Measurements from ENCODE around the gene KCNQ1OT1. TPM values are rescaled to one million over a fixed set of nuclear protein-coding genes. Genes with fewer than 3 reads are reported as not detected.

KCNQ1OT1 gene
- total RNA-seq, 4 donors from 2014 or later: 0.66 to 2.5 (median 1.3) TPM

GRCh38 chr11:2563213-2564007 is 136.4 kb downstream of the KCNQ1OT1 start:
- Histone ChIP-seq H3K9me3 (no peaks in the 10 kb centered on the region), H3K4me1 (no peaks in the 10 kb centered on the region), H3K36me3 (no peaks in the 10 kb centered on the region), H3K27me3 (no peaks in the 10 kb centered on the region), H3K27ac (replicated peaks in 1 of 4) (no peak overlapping the region), H3K4me3 (no peak overlapping the region)
- 96% methylated on average over 28 of the region's 28 CpGs for WGBS
- no peak for TF ChIP-seq EP300 (IDR thresholded peaks at IDR 0.05)
- TF ChIP-seq CTCF (IDR thresholded peaks at IDR 0.05): no peak
- TF ChIP-seq POLR2AphosphoS5 (IDR thresholded peaks at IDR 0.05): no peak
- no peak for TF ChIP-seq POLR2A (IDR thresholded peaks at IDR 0.05; ENCODE audit: low read depth)
- no peak for DNase-seq (ENCODE audit: extremely low spot score)
- intact Hi-C loops (cut with DNase I): no loop called here

- intact Hi-C loops (cut with DNase I): no loop called here
- no peak overlapping the region for H3K27ac ChIP-seq (replicated peaks in 1 of 4)
- TF ChIP-seq CTCF (IDR thresholded peaks at IDR 0.05) (no peak), POLR2A (IDR thresholded peaks at IDR 0.05; ENCODE audit: low read depth) (no peak), EP300 (IDR thresholded peaks at IDR 0.05) (no peak), POLR2AphosphoS5 (IDR thresholded peaks at IDR 0.05) (no peak)
- H3K9me3 ChIP-seq: no peaks in the 10 kb centered on the region
- no peak overlapping the region for H3K4me3 ChIP-seq
- no peaks in the 10 kb centered on the region for H3K36me3 ChIP-seq
- DNase-seq (ENCODE audit: extremely low spot score): no peak
- H3K27me3 ChIP-seq: no peaks in the 10 kb centered on the region
- no peaks in the 10 kb centered on the region for H3K4me1 ChIP-seq
- whole genome bisulfite sequencing: 95% methylated on average over 6 of the region's 6 CpGs
Measured at GRCh38 chr11:2562890-2563212, 136.9 kb downstream of the KCNQ1OT1 start.

- Histone ChIP-seq H3K4me3 (no peak overlapping the region), H3K27me3 (no peaks in the 10 kb centered on the region), H3K27ac (replicated peaks in 1 of 4) (no peak overlapping the region), H3K36me3 (no peaks in the 10 kb centered on the region), H3K9me3 (peaks cover 0 to 5% (median 0%) of the 10 kb centered on the region in 4 donors), H3K4me1 (no peaks in the 10 kb centered on the region)
- 87% methylated on average over 12 of the region's 27 CpGs for WGBS
- intact Hi-C loops (cut with DNase I): no loop called here
- DNase-seq (ENCODE audit: extremely low spot score): no peak
- TF ChIP-seq POLR2AphosphoS5 (IDR thresholded peaks at IDR 0.05): no peak
- no peak for TF ChIP-seq CTCF (IDR thresholded peaks at IDR 0.05)
- TF ChIP-seq POLR2A (IDR thresholded peaks at IDR 0.05; ENCODE audit: low read depth): no peak
- no peak for TF ChIP-seq EP300 (IDR thresholded peaks at IDR 0.05)
Measured at GRCh38 chr11:2561696-2562581, 137.9 kb downstream of the KCNQ1OT1 start.

GRCh38 chr11:2559527-2560311 is 140.1 kb downstream of the KCNQ1OT1 start:
- intact Hi-C loops (cut with DNase I): no loop called here
- no peak overlapping the region for H3K4me3 ChIP-seq
- no peaks in the 10 kb centered on the region for H3K27me3 ChIP-seq
- 75% methylated on average over 10 of the region's 28 CpGs for WGBS
- DNase-seq (ENCODE audit: extremely low spot score): no peak
- TF ChIP-seq POLR2AphosphoS5 (IDR thresholded peaks at IDR 0.05) (no peak), CTCF (IDR thresholded peaks at IDR 0.05) (no peak), POLR2A (IDR thresholded peaks at IDR 0.05; ENCODE audit: low read depth) (no peak), EP300 (IDR thresholded peaks at IDR 0.05) (no peak)
- H3K27ac ChIP-seq (replicated peaks in 1 of 4): no peak overlapping the region
- H3K36me3 ChIP-seq: no peaks in the 10 kb centered on the region
- H3K4me1 ChIP-seq: no peaks in the 10 kb centered on the region
- H3K9me3 ChIP-seq: peaks cover 0 to 5% (median 0%) of the 10 kb centered on the region in 4 donors
